Right forelimb (tissue), 1 donor: ENCODE data around the gene HSD3B1.
"Not testable (repeated sequence)": the region's sequence is repeated elsewhere in the genome, so short reads cannot be mapped to it uniquely, and the experiment has no call there.

ENCODE experiments used
- DNase-seq: peaks from one replicate; pipeline ENCODE4 v3.0.0-alpha.2; 2018

Gene HSD3B1

DNA sequence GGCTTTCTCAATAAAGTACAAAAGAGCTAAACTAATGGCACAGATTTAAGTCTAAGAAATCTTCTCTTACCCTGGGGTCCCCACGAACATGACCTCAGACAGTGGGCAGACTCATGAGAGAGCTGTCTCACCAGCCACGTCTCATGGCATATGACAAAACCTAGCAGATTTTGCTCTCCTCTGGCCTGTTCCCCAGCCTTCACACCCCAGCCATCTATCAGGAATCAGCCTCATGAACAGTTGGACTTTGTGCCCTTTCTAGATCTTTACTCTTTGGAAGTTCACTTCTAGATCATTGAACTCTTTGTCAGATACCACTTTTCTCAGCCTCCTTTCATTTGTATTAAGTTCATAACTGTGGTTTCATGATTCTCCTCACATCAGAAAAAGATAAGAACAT, 14.2 kb upstream of the HSD3B1 start:
- no peak for DNase-seq

DNA sequence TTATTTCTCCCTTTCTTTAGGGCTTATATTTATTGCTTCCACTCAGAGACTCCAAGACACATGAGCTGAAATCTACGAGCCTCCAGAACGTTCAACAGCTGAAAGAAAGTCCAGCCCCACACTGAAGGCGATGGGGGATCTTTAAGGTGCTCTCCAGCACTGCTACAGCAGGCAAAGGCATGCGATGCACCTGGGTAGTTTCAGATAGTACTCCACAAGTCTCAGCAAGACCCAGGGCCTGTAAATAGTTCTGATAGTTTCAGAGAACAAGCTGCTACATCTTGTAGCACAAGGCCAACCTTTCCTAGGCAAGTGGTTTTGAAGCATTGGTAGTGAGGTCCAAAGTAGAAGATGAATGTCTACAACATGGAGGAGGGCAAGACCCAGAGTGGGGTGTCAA, 2.2 kb upstream of the HSD3B1 start:
- DNase-seq, result no peak

DNA sequence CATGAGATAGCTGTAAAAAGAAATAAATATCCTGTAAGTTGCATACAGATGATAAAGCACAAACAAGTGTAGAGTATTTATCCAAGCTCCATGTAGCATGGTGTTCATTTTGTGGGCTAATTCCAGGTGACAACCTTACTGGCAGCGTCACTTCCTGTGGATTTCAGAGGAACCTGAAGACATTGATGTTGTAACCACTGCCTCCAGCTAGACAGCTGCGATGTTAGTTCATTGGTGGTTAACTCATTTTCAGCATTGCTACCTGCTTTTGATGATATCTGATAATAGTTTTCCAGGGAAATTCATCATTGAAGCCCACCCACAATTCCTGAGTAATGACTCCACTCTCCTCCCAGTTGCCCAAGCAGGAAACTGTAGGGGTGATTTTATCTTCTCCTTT, 3.0 kb downstream of the HSD3B1 start:
- no peak for DNase-seq

DNA sequence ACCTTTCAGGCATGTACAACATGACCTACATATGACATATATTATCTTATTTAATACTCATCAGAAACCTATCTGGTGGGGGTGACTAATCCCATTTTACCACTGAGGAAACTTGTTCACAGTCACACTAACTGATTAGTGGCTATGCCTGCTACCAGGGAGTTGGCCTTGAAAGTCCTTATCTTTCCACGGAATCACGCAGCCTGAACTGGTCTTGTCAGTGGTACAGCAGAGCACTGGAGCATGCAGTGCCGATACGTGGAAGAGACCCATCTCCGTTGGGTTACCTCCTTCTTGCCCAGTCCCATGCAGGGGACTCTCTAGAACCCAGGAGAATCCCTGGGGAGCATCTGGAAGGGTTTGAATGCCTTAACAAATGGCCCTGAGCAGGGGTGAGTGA, 8.2 kb downstream of the HSD3B1 start:
- no peak for DNase-seq

DNA sequence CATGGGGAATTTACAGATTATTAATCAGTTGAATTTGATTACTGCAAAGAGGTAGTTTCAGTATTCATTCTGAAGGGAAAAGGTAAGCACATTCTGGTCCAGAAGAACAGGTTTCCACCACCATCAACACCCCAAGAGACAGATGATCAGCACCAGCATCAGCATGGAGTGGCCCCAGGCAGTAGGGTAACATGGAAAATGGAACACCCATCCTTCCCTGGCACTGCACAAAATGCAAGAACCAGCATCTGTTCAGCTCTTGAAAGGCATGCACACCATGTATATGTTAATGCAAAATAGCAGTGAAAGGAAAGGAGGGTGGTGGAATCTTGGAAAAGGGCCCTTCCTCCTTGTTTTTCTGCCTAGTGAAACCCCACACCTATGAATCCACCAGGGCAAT, 9.2 kb downstream of the HSD3B1 start:
- no peak for DNase-seq

DNA sequence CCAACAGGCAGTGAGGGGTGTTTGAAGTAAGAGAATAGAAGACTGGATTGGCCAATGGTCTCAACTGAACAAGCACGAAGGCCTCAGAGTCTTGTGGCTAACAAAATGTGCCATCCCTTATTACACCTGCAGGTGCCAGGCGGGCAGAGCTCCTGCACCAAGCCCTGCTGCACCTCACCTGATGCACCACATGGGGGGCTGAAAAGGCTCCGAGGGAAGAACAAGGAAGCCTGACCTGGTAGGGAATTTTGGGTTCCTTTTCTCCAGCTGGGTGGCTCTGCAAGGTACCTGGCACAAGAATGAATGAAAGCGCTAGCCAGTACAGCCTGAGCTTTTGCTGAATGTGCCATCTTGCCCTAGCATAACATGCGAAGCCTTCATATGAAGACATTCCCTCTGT, 9.7 kb downstream of the HSD3B1 start:
- DNase-seq, result no peak

DNA sequence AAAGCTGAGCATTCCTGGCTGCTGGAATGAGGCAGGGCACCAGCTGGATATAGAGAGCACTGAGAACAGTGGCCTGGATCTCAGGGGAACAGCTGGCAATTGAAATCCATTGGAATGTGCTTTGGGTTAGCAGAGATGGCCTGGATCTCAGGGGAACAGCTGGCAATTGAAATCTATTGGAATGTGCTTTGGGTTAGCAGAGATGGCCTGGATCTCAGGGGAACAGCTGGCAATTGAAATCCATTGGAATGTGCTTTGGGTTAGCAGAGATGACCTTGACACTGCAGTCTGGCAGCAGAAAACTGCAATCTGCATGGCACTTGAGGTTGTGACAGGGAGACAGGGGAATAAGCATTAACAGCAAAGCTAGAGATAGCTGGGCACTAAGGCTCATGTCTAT, 10.7 kb downstream of the HSD3B1 start:
- not testable (repeated sequence) for DNase-seq

DNA sequence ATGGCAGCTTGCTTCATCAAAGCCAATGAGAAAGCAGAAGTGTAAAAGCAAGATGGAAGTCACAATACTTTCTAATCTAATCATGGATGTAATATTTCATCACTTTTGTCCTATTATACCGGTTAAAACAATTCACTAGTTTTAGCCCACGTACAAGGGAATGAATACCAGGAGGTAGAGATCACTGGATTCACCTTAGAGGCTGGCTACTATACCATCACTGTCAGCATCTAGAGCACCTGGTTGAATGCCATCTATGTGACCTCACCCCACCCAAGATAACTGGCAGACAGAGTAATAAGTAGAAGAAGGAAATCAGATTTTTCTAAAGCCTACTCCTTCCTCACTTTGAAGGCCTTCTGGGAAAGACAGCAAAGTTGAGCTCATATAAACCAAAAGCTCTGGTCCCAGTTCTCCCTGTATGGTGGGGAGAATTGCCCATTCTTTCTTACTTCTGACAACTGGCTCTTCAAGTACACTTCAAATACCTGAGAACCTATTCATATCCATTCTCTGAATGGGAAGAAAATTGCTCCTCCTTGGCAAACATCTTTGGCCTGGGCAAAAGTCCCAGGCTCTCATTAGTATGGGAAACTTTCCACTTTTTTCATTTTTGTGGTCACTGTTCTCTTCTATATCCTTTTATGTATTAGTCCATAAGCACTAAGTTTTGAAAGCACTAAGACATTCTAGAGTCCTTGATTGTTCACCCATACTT, 24.8 kb downstream of the HSD3B1 start:
- no peak for DNase-seq

DNA sequence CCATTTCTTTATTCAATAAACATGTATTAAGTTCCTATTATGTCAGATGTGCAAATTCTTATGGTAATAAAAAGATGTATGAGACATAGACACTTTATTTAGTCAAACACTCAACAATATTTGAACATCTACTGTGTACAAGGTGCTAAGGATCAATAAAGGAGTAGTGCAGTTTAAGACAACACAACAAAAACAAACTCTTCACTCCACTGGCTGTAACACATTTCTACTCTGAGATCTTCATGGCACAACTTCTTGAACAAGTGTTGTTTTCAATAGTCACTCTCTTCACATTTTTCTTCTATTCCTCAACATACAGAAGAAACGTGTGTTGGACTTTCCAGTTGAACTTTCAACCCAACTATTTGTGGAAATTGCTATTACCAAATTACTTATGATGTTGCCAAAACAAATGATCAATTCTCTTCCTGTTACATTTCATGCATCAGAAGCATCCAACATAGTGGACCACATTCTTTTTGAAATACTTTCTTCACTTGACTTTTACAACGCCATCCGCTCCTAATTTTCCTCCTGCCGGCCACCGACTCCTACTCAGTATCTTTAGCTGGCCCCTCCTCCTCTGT, 25.4 kb downstream of the HSD3B1 start:
- no peak for DNase-seq

DNA sequence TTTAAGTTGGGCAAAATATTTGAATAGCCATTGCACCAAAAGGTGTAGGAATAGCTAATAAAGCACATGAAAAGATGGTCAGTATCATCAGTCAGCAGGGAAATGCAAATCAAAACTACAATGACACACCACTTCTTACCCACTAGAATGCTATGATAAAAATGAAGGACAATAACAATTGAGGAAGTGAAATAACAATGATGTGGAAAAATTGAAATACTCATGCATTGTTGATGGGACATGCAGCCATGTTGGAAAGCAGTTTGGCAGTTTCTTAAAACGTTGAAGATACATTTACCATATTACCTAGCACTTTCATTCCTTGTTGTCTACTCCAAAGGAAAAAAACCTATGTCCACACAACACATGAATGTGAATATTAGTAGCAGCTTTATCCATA, 28.4 kb downstream of the HSD3B1 start:
- no peak for DNase-seq

DNA sequence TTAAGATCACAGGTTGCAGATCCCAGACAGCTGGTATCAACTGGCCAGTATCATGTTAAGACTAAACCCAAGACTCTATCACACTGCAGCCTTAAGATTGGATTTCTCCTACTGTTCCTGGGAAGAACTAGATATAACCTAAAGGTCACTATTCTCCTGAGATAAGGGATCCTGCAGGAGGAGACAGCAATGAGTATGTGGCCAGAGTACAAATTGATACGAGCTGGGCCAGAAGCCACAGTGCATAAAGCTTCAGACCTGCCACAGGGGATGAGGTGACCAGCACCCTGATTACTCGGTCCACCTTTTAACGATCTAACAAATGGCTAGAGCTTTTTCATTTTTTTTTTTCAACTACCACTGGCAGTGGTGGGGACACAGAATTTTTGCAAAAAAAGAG, 31.0 kb downstream of the HSD3B1 start:
- no peak for DNase-seq

DNA sequence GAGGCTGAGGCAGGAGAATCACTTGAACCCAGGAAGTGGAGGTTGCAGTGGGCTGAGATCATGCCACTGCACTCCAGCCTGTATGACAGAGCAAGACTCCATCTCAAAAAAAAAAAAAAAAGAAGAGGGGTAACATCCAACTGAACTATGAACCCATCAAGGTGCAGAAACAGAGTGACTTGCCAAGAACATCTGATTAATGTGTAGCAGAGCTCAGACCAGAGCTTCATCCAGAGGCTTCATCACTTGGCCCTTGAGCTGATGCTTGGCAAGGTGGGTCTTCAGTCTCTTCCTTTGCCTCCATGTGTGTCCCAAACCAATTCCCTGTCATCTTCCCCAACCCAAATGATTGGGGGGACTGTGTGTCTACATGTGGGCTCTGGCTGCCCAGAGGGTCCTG, 32.6 kb downstream of the HSD3B1 start:
- no peak for DNase-seq

DNA sequence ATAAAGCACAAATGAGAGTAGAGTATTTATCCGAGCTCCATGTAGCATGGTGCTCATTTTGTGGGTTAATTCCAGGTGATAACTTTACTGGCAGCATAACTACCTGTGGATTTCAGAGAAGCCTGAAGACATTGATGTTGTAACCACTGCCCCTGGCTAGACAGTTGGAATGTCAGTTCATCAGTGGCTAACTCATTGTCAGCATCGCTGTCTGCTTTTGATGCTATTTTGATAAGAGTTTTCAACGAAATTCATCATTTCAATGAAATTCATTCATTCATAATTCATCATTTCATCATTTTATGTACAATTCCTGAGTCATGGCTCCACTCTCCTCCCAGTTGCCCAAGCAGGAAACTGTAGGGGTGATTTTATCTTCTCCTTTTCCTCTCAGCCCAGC, 34.4 kb downstream of the HSD3B1 start:
- DNase-seq, result no peak

DNA sequence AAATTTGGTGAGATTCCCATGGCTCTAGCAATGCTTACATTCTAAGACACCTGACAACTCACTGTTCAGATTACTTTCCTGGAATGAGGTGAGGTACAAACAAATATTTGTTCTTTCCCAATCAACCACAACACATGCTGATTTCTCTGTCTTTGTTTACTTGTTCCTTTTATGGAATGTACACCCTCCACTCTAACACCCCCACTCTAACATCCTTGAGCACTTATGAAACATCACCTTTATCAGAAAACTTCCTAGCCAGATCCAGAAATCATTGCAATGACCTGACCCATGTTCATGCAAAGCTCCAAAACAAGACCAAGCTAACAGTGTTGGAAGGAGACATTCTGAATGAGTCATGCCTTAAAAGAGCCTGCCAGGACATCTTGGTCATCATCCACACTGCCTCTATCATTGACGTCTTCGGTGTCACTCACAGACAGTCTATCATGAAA, 35.5 kb downstream of the HSD3B1 start:
- DNase-seq, result no peak

DNA sequence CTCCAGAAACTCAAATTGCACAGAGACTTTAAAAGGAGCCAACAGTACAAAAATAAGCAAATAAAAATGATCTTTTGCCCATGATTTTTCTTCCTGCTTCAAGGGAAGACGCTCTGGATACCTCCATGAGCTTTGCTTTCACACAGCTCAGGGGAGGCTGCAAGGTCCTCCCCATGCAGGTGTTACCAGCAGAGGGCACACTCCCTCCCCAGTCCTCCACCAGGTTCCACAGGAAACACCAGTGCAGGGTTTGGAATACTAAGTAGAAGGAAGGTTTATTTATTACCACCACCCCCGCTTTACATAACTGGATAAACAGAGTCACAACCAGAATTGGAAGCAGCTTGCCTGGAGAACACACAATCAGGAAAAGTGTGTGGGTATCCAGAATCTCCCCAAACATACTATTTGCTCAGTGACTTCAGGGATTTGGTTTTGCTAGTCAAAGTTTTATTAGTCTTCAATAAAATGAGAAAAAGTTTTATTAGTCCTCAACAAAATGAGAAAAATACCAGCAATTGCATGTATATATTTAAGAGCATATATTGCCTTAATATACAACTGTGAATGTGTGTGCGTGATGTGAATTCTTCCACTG, 37.3 kb downstream of the HSD3B1 start:
- no peak for DNase-seq

DNA sequence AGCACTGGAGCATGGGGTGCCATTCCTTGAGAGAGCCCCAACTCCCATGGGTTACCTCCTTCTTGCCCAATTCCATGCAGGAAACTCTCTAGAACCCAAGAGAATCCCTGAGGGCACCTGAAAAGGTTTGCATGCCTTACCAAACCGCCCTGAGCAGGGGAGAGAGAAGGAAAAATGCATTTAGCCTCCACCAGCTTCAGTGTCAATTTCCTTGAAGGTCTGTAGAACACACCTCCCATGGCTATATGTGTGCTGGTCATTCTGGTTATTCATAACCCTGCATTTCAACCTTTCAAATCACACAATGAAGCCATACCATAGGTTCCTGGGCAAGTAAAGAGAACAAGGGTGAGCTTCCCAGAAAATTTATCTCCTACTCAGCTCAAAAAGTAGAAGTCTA, 39.6 kb downstream of the HSD3B1 start:
- DNase-seq, result no peak

DNA sequence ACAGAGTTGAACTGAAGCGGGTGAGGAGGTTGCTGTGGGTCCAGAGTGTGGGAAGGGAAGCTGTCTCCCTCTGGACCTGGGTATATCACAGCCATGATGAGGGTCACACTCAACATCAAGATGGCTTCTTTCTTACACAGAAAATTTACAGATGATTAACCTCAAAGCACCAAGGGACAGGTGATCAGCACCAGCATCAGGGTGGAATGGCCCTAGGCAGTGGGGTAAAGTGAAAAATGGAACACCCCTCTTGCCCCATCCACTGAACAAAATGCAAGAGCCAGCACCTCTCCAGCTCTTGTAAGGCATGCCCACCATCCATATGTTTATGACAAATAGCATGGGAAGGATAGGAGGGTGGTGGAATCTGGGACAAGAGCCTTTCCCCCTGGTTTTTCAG, 40.3 kb downstream of the HSD3B1 start:
- DNase-seq, result no peak

DNA sequence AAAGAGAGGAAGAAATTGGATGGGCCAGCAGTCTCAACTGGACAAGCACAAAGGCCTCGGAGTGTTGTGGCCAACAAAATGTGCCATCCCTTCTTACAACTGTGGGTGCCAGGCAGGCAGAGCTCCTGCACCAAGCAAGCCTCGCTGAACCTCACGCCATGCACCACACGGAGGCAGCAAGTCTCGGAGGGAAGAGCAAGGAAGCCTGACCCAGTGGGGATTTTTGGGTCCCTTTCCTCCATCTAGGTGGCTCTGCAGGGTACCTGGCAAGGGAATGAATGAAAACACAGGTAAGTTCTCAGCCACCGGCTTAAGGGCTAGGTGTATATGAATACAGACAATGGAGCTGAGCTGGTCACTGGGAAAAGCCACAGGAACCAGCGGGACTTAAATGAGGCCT, 40.8 kb downstream of the HSD3B1 start:
- DNase-seq, result no peak

DNA sequence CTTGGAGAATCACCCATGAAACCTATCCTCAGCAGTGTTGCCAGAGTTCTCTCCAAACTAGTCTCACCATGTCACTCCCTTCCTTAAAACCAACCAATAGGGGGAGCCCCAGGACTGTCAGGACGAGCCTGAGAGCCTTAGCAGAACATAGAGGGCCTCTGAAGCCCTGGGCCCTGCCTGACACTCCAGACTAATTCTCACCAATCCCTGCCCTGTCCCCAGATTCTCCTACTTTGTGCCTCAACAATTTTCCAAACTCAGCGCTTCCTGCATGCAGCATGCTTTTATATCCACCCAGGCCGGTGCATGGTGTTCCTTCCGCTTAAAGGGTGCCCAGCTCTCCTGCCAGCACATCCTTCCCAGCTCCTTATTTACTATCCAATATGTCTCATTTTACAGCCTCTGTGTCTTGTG, 42.7 kb downstream of the HSD3B1 start:
- peak; percentile 77 for DNase-seq

DNA sequence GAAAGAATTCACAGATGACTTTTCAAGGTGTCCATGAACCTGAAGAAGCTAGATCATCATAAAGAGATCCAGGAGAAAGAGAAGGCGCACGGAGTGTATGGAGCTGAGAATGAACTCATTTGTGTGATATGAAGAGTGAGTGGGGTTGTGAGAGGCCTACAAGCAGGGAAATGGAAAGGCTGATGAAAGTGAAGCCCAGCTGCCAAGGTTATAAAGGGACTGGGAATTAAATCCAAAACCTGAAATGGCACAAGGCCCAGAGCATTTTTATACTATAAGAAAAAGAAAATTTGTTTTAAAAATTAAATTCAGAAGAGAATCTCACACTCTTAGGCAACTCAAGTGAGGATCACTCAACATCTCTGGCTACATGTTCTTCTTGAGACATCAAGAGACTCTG, 43.4 kb downstream of the HSD3B1 start:
- no peak for DNase-seq

DNA sequence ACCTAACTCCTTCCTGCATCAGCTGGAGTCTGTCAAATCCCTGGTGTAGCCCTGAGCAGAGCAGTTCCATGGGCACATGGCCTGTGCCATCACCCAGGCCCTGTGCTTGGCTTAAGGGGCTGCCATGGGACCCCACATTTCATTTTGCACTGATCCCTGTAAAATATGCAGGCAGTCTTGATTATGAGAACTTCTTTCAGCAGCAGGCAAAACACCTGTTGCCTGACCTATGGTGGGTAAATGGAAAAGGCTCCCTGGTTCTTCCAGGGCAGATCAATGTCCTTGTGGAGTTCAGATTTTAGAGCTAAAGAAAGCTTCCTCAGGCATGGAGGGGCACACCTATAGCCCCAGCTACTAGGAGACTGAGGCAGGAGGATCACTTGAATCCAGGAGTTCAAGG, 44.2 kb downstream of the HSD3B1 start:
- DNase-seq, result no peak

DNA sequence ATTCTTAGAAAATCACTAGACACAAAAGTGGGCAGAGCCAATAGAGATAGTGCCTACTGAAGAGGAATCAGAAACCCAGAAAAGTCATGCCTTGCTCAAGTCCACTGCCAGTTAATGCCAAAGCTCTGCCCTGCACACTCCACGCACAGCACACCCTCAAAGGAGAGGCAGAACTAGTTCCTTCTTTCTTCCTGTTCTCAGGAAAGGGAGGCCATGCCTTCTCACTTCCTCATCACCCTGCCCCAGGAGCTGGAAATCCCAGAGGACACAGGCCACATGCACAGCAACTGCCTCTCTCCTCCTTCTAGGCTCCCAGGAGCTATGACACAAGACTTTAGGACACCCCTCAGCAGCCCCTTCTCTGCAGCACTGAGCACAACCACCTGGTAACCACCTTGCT, 45.6 kb downstream of the HSD3B1 start:
- not testable (repeated sequence) for DNase-seq

DNA sequence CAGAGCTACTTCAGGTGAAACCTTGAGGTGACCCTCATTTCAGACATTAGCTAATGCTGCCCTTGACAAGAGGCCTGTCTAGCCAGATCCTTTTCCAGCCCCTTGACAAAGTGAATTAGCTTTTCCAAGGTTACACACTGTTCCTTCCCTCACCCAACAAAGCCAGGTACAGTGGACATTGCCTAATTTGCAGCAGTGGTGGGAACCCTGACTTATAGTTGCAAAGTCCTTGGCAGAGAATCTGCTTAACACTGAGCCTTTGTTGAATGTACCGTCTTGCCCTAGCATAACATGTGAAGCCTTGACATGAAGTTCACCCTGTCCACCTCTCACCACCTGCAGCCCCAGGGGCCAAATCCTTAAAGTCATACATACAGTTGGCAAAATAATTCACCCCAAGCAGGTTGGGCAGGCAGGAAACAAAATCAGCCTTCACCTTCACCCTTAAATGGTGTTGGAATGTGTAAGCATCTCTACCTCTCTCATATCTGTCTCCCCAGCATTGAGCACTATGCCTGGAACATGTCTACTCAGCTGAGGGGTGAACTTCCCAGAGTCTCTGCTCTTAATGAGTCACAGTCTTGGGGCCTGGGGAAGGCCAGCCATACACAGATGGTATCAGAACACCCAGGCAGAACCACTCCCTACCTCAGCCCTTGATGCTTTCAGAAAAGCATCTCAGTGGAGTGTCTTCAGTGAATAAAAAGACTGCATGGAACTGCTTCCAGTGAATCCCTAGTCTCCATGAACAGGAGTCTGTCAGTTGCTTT, 46.5 kb downstream of the HSD3B1 start:
- DNase-seq, result not testable (repeated sequence)

DNA sequence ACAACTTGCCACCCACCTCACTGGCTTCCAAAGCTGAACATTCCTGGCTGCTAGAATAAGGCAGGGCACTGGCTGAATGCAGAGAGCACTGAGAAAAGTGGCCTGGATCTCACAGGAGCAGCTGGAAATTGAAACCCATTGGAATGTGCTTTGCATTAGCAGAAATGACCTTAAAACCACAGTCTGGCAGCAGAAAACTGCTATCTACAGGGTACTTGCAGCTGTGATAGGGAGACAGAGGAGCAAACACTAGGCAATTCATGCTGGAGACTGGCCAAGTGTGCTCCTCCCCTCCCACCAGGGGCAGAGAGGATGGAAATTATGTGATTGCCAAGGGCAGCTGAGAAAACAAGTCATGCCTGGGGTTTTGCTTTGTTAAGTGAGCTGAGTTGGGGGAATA, 47.2 kb downstream of the HSD3B1 start:
- peak; percentile 76 for DNase-seq
